Measurements from ENCODE around the gene ZNF787. TPM values are rescaled to one million over a fixed set of nuclear protein-coding genes. Genes with fewer than 3 reads are reported as not detected.

Gene ZNF787
- polyA plus RNA-seq, 4 donors: 10.6 to 30.4 (median 21.7) TPM

- DNase-seq (ENCODE audit: low read depth in 4 of 4, low spot score in 2 of 4): no peak
These were observed 2.3 kb upstream of the ZNF787 start for GRCh38 chr19:56123266-56123891.

- no peak for DNase-seq (ENCODE audit: low read depth in 4 of 4, low spot score in 2 of 4)
These were observed 520 bp downstream of the ZNF787 start for GRCh38 chr19:56120371-56121179.

- DNase-seq (ENCODE audit: low read depth in 4 of 4, low spot score in 2 of 4): no peak
These were observed 1.1 kb downstream of the ZNF787 start for GRCh38 chr19:56120002-56120370.

- no peak for DNase-seq (ENCODE audit: low read depth in 4 of 4, low spot score in 2 of 4)
These were observed 1.5 kb downstream of the ZNF787 start for GRCh38 chr19:56119582-56119978.

- DNase-seq (ENCODE audit: low read depth in 4 of 4, low spot score in 2 of 4): no peak
These were observed 2.2 kb downstream of the ZNF787 start for GRCh38 chr19:56118666-56119581.

- no peak for DNase-seq (ENCODE audit: low read depth in 4 of 4, low spot score in 2 of 4)
These were observed 3.2 kb downstream of the ZNF787 start for GRCh38 chr19:56117889-56118288.

GRCh38 chr19:56117376-56117884 is 3.7 kb downstream of the ZNF787 start:
- DNase-seq (ENCODE audit: low read depth in 4 of 4, low spot score in 2 of 4): no peak

- no peak for DNase-seq (ENCODE audit: low read depth in 4 of 4, low spot score in 2 of 4)
These were observed 4.5 kb downstream of the ZNF787 start for GRCh38 chr19:56116606-56117005.

GRCh38 chr19:56115490-56115889 is 5.6 kb downstream of the ZNF787 start:
- no peak for DNase-seq (ENCODE audit: low read depth in 4 of 4, low spot score in 2 of 4)

GRCh38 chr19:56114778-56115110 is 6.4 kb downstream of the ZNF787 start:
- no peak for DNase-seq (ENCODE audit: low read depth in 4 of 4, low spot score in 2 of 4)

- no peak for DNase-seq (ENCODE audit: low read depth in 4 of 4, low spot score in 2 of 4)
These were observed 6.9 kb downstream of the ZNF787 start for GRCh38 chr19:56114051-56114777.

GRCh38 chr19:56113074-56113632 is 7.9 kb downstream of the ZNF787 start:
- DNase-seq (ENCODE audit: low read depth in 4 of 4, low spot score in 2 of 4): no peak

- DNase-seq (ENCODE audit: low read depth in 4 of 4, low spot score in 2 of 4): no peak
These were observed 8.8 kb downstream of the ZNF787 start for GRCh38 chr19:56112313-56112709.

GRCh38 chr19:56111601-56112312 is 9.3 kb downstream of the ZNF787 start:
- no peak for DNase-seq (ENCODE audit: low read depth in 4 of 4, low spot score in 2 of 4)

- DNase-seq (ENCODE audit: low read depth in 4 of 4, low spot score in 2 of 4): peak in 1 of 4 donors; percentile 18
These were observed 10.3 kb downstream of the ZNF787 start for GRCh38 chr19:56110515-56111448.

GRCh38 chr19:56109226-56109625 is 11.9 kb downstream of the ZNF787 start:
- no peak for DNase-seq (ENCODE audit: low read depth in 4 of 4, low spot score in 2 of 4)

GRCh38 chr19:56108447-56109195 is 12.5 kb downstream of the ZNF787 start:
- peak in 1 of 4 donors; percentile 16 for DNase-seq (ENCODE audit: low read depth in 4 of 4, low spot score in 2 of 4)
